ENCODE results near the gene VIL1. TPM values are rescaled to one million over a fixed set of nuclear protein-coding genes. Genes with fewer than 3 reads are reported as not detected.

VIL1 gene
- total and polyA plus RNA-seq, 2 of the 13 experiments (the other 11 are each of a cell fraction or from before 2014, with no cell fraction given) = 287 to 301 TPM

DNA sequence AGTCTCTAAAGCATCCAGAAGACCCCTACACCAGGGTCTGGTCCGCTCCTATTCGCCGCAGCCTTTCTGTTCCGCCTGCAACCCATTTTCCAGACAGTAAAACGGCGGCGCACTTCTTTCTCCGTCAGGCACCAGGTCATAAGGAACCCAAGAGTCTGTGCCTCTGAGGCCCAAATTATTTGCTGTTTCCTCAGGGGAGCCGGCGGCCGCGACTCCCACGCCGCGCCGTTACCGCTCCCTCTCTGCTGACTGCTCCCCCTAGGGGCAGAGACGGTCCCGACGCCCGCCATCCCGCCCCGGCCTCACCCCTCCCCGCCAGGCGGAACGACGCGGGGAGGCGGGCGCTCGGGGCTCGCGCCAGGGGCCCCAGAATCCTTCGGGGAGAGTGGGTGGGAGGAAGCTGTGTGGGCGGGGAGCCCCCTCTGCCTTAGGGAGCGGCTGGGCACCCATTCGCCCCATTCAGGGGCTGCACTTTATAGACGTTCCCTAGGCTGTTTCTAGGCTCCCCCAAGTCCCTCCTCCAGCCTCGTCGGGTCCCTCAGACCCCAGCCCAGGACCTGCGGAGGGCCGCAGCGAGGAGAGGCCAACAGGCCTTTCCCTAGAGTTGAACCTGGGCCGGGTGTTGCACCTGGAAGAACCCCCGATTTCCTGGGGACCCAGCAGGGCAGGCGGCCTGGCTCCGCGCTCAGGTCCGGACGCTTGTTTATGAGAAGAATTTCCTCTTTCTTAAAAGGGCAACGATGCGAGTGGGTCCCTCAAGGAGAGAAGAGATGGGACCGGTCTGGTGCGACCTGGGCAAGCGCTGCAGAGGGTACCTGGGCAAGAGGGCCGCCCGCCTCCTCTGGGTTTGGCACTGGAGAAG is 22.9 kb upstream of the VIL1 start (continued):
- TF ChIP-seq ARHGAP35 (CRISPR knock-in tag; IDR thresholded peaks at IDR 0.05; ENCODE audit: borderline replicate concordance) = 0 out of 2 replicates have a peak, but pooled peaks have one; percentile 41
- TF ChIP-seq SMAD1 (CRISPR knock-in tag; IDR thresholded peaks at IDR 0.05; ENCODE audit: borderline replicate concordance, low read depth) = no peak
- TF ChIP-seq JDP2 (CRISPR knock-in tag; IDR thresholded peaks at IDR 0.05; ENCODE audit: borderline replicate concordance) = no peak
- peak; percentile 41; the same call in 1 of the 2 replicates for TF ChIP-seq ARID2 (CRISPR knock-in tag; IDR thresholded peaks at IDR 0.05; ENCODE audit: borderline replicate concordance)
- TF ChIP-seq, protein P1, sequence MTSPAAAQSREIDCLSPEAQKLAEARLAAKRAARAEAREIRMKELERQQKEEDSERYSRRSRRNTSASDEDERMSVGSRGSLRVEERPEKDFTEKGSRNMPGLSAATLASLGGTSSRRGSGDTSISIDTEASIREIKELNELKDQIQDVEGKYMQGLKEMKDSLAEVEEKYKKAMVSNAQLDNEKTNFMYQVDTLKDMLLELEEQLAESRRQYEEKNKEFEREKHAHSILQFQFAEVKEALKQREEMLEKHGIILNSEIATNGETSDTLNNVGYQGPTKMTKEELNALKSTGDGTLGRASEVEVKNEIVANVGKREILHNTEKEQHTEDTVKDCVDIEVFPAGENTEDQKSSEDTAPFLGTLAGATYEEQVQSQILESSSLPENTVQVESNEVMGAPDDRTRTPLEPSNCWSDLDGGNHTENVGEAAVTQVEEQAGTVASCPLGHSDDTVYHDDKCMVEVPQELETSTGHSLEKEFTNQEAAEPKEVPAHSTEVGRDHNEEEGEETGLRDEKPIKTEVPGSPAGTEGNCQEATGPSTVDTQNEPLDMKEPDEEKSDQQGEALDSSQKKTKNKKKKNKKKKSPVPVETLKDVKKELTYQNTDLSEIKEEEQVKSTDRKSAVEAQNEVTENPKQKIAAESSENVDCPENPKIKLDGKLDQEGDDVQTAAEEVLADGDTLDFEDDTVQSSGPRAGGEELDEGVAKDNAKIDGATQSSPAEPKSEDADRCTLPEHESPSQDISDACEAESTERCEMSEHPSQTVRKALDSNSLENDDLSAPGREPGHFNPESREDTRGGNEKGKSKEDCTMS (CRISPR knock-in tag; conservative IDR thresholded peaks at IDR 0.05) = no peak
- TF ChIP-seq PHF8 (CRISPR knock-in tag; IDR thresholded peaks at IDR 0.05) = peak; percentile 85
- TF ChIP-seq ZNF451 (CRISPR knock-in tag; IDR thresholded peaks at IDR 0.05) = peak; percentile 96
- TF ChIP-seq, protein P2, sequence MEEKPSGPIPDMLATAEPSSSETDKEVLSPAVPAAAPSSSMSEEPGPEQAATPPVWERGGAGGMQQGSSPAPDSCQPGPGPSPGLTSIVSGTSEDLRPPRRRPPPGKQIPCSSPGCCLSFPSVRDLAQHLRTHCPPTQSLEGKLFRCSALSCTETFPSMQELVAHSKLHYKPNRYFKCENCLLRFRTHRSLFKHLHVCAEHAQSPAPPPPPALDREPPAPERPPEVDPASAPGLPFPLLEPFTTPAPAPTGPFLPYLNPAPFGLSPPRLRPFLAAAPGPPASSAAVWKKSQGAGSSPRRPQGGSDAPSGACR (CRISPR knock-in tag; IDR thresholded peaks at IDR 0.05) = peak; percentile 93
- TF ChIP-seq ATF7-NPFF (CRISPR knock-in tag; IDR thresholded peaks at IDR 0.05; ENCODE audit: low read depth) = no peak; the same call in 1 of the 2 replicates
- no peak for TF ChIP-seq SMARCE1 (IDR thresholded peaks at IDR 0.05; ENCODE audit: borderline replicate concordance)
- peak; percentile 89; the same call in 1 of the 2 replicates for TF ChIP-seq ZNF326 (CRISPR knock-in tag; IDR thresholded peaks at IDR 0.05; ENCODE audit: borderline replicate concordance)
- no peak for TF ChIP-seq PCBP2 (optimal IDR thresholded peaks at IDR 0.05; ENCODE audit: low read depth, low read length, poor library complexity, severe bottlenecking)
- peak; percentile 54 for TF ChIP-seq SP2 (CRISPR knock-in tag; IDR thresholded peaks at IDR 0.05)
- peak; percentile 70; the same call in 1 of the 2 replicates for TF ChIP-seq ZNF564 (CRISPR knock-in tag; IDR thresholded peaks at IDR 0.05)
- peak; percentile 53; the same call in 1 of the 2 replicates for TF ChIP-seq PAX8 (CRISPR knock-in tag; IDR thresholded peaks at IDR 0.05; ENCODE audit: borderline replicate concordance)
- TF ChIP-seq MIXL1 (CRISPR knock-in tag; IDR thresholded peaks at IDR 0.05) = peak; percentile 87
- peak; percentile 84 for TF ChIP-seq ZNF761 (CRISPR knock-in tag; conservative IDR thresholded peaks at IDR 0.05)
- peak; percentile 86 for TF ChIP-seq TARDBP (CRISPR knock-in tag; IDR thresholded peaks at IDR 0.05)
- TF ChIP-seq PCBP1 (IDR thresholded peaks at IDR 0.05; ENCODE audit: borderline replicate concordance, low read depth, low read length) = peak; percentile 79; the same call in 1 of the 2 replicates
- peak; percentile 64; the same call in 1 of the 2 replicates for TF ChIP-seq TBX3 (IDR thresholded peaks at IDR 0.05; ENCODE audit: borderline replicate concordance)
- no peak for TF ChIP-seq NFIC (IDR thresholded peaks at IDR 0.05; ENCODE audit: low read length)
- no peak for TF ChIP-seq JARID2 (CRISPR knock-in tag; IDR thresholded peaks at IDR 0.05; ENCODE audit: insufficient replicate concordance)
- TF ChIP-seq TEAD3 (CRISPR knock-in tag; optimal IDR thresholded peaks at IDR 0.05; ENCODE audit: borderline replicate concordance) = peak; percentile 79
- peak; percentile 86 for TF ChIP-seq PPARG (CRISPR knock-in tag; conservative IDR thresholded peaks at IDR 0.05)
- TF ChIP-seq, protein P3, sequence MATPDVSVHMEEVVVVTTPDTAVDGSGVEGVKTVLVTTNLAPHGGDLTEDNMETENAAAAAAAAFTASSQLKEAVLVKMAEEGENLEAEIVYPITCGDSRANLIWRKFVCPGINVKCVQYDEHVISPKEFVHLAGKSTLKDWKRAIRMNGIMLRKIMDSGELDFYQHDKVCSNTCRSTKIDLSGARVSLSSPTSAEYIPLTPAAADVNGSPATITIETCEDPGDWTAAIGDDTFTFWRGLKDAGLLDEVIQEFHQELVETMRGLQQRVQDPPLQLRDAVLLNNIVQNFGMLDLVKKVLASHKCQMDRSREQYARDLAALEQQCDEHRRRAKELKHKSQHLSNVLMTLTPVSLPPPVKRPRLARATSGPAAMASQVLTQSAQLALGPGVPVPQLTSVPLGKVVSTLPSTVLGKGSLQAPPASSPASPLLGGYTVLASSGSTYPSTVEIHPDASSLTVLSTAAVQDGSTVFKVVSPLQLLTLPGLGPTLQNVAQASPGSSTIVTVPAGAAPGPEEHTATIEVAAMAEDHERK (CRISPR knock-in tag; IDR thresholded peaks at IDR 0.05; ENCODE audit: low read depth) = peak; percentile 41; the same call in 1 of the 2 replicates

All from HepG2 (cell line).